Sciatic nerve (tissue), 2 donors: ENCODE data around the gene TMEM209. TPM values are rescaled to one million over a fixed set of nuclear protein-coding genes. Genes with fewer than 3 reads are reported as not detected.
"Not testable (repeated sequence)": the region's sequence is repeated elsewhere in the genome, so short reads cannot be mapped to it uniquely, and the experiment has no call there.

Experiments used
- ATAC-seq: fragments of 200-7000 bp; cut with Tn5 transposase; one replicate; pipeline ENCODE4 v1.9.1; 2020; ENCODE audit warnings: mild to moderate bottlenecking, moderate library complexity
- DNase-seq: peaks from one replicate; pipeline ENCODE4 v3.0.0-alpha.2; 2020; ENCODE audit warnings: low spot score
- intact Hi-C: fragments of 100-400 bp; cut with DNase I; formaldehyde crosslinking; loops from one replicate; pipeline ENCODE4 v1.14.2; 2022
- total RNA-seq: library from RNA; stranded (reverse); fragmentation: NEBNext Ultra II Directional; extraction: Animal tissue kit (Norgen Biotek cat#: 25700); gene quantifications from one replicate; pipeline ENCODE4 v1.2.1, GENCODE V29; 2021
- donor health status: DM: no; HTN: no; CAD: no.
- donor health status: DM: no; HTN: no; CAD: no.

The TMEM209 gene
- total RNA-seq, 1 donor from 2014 or later = 23.9 TPM

GRCh38 chr7:130221746-130222145 lies 16.5 kb upstream of the TMEM209 start:
- intact Hi-C loops = no loop called here
- no peak for DNase-seq
- ATAC-seq = no peak

- no peak for ATAC-seq
- DNase-seq = no peak
- intact Hi-C loops = no loop called here
Measured at GRCh38 chr7:130219871-130220270, 14.7 kb upstream of the TMEM209 start.

GRCh38 chr7:130218806-130219620 lies 13.8 kb upstream of the TMEM209 start:
- DNase-seq = no peak
- no peak for ATAC-seq
- intact Hi-C loops = no loop called here

- intact Hi-C loops = no loop called here
- ATAC-seq = no peak
Measured at GRCh38 chr7:130216750-130217149, 11.5 kb upstream of the TMEM209 start.

GRCh38 chr7:130216025-130216424 lies 10.8 kb upstream of the TMEM209 start:
- intact Hi-C loops = no loop called here
- no peak for DNase-seq
- ATAC-seq = no peak

More at GRCh38 chr7:130216750-130217149, 11.5 kb upstream of the TMEM209 start:
- no peak for DNase-seq

GRCh38 chr7:130213828-130214227 lies 8.6 kb upstream of the TMEM209 start:
- intact Hi-C loops = no loop called here
- DNase-seq (no peak), ATAC-seq (no peak)

GRCh38 chr7:130210181-130210935 lies 5.2 kb upstream of the TMEM209 start:
- intact Hi-C loops = no loop called here
- DNase-seq = no peak
- no peak for ATAC-seq

GRCh38 chr7:130208516-130208915 lies 3.3 kb upstream of the TMEM209 start:
- ATAC-seq = no peak
- DNase-seq = no peak
- intact Hi-C loops = no loop called here

GRCh38 chr7:130207642-130208041 lies 2.4 kb upstream of the TMEM209 start, which contains the start of gene SSMEM1:
SSMEM1 (plus strand) TSS chr7:130207860; CDS start chr7:130207911, 51 bp downstream.
- DNase-seq (no peak), ATAC-seq (no peak)
- intact Hi-C loops = no loop called here

GRCh38 chr7:130207033-130207432 lies 1.8 kb upstream of the TMEM209 start:
- intact Hi-C loops = no loop called here
- no peak for ATAC-seq
- no peak for DNase-seq

GRCh38 chr7:130201796-130202195 lies 3.4 kb downstream of the TMEM209 start:
- ATAC-seq (no peak), DNase-seq (no peak)
- intact Hi-C loops = no loop called here

- DNase-seq (no peak), ATAC-seq (no peak)
- intact Hi-C loops = no loop called here
Measured at GRCh38 chr7:130197094-130197493, 8.1 kb downstream of the TMEM209 start.

GRCh38 chr7:130196476-130196875 lies 8.7 kb downstream of the TMEM209 start:
- DNase-seq (no peak), ATAC-seq (no peak)
- intact Hi-C loops = no loop called here

- DNase-seq = no peak
- intact Hi-C loops = no loop called here
- no peak for ATAC-seq
Measured at GRCh38 chr7:130195396-130195795, 9.8 kb downstream of the TMEM209 start.

GRCh38 chr7:130191791-130192190 lies 13.4 kb downstream of the TMEM209 start:
- no peak for ATAC-seq
- intact Hi-C loops = no loop called here
- DNase-seq = no peak

GRCh38 chr7:130189343-130189742 lies 15.9 kb downstream of the TMEM209 start:
- ATAC-seq (no peak), DNase-seq (no peak)
- intact Hi-C loops = no loop called here

- ATAC-seq (no peak), DNase-seq (no peak)
- intact Hi-C loops = no loop called here
Measured at GRCh38 chr7:130187360-130187759, 17.8 kb downstream of the TMEM209 start.

- DNase-seq, ATAC-seq, intact Hi-C loops: not testable (repeated sequence)
Measured at GRCh38 chr7:130184349-130184748, 20.9 kb downstream of the TMEM209 start.

- DNase-seq (no peak), ATAC-seq (no peak)
- intact Hi-C loops = no loop called here
Measured at GRCh38 chr7:130182990-130183389, 22.2 kb downstream of the TMEM209 start.

- intact Hi-C loops = no loop called here
Measured at GRCh38 chr7:130181263-130181605, 24.0 kb downstream of the TMEM209 start.

More at GRCh38 chr7:130181263-130181605, 24.0 kb downstream of the TMEM209 start:
- ATAC-seq (no peak), DNase-seq (no peak)
